Measurements from ENCODE around the gene TMEM45B.
"Not testable (repeated sequence)": the region's sequence is repeated elsewhere in the genome, so short reads cannot be mapped to it uniquely, and the experiment has no call there.

DNA sequence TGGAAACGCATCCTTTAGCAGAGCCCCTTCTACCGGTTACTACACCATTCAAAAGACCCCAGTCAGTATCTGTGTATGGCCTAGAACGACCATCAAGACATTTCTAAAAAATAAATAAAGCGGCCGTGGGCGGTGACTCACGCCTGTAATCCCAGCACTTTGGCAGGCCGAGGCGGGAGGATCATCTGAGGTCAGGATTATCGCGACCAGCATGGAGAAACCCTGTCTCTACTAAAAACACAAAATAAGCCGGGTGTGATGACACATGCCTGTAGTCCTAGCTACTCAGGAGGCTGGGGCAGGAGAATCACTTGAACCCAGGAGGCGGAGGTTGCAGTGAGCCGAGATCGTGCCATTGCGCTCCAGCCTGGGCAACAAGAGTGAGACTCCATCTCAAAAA lies 53.0 kb downstream of the TMEM45B start:
- TF ChIP-seq, protein P1, sequence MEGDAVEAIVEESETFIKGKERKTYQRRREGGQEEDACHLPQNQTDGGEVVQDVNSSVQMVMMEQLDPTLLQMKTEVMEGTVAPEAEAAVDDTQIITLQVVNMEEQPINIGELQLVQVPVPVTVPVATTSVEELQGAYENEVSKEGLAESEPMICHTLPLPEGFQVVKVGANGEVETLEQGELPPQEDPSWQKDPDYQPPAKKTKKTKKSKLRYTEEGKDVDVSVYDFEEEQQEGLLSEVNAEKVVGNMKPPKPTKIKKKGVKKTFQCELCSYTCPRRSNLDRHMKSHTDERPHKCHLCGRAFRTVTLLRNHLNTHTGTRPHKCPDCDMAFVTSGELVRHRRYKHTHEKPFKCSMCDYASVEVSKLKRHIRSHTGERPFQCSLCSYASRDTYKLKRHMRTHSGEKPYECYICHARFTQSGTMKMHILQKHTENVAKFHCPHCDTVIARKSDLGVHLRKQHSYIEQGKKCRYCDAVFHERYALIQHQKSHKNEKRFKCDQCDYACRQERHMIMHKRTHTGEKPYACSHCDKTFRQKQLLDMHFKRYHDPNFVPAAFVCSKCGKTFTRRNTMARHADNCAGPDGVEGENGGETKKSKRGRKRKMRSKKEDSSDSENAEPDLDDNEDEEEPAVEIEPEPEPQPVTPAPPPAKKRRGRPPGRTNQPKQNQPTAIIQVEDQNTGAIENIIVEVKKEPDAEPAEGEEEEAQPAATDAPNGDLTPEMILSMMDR (IDR thresholded peaks at IDR 0.05): not testable (repeated sequence)
- TF ChIP-seq POLR2A (IDR thresholded peaks at IDR 0.05): not testable (repeated sequence)
